Measurements from ENCODE around the gene TBX1. TPM values are rescaled to one million over a fixed set of nuclear protein-coding genes. Genes with fewer than 3 reads are reported as not detected.

Gene TBX1
- polyA plus RNA-seq, 3 donors = 0.52 to 4.9 (median 1.8) TPM

DNA sequence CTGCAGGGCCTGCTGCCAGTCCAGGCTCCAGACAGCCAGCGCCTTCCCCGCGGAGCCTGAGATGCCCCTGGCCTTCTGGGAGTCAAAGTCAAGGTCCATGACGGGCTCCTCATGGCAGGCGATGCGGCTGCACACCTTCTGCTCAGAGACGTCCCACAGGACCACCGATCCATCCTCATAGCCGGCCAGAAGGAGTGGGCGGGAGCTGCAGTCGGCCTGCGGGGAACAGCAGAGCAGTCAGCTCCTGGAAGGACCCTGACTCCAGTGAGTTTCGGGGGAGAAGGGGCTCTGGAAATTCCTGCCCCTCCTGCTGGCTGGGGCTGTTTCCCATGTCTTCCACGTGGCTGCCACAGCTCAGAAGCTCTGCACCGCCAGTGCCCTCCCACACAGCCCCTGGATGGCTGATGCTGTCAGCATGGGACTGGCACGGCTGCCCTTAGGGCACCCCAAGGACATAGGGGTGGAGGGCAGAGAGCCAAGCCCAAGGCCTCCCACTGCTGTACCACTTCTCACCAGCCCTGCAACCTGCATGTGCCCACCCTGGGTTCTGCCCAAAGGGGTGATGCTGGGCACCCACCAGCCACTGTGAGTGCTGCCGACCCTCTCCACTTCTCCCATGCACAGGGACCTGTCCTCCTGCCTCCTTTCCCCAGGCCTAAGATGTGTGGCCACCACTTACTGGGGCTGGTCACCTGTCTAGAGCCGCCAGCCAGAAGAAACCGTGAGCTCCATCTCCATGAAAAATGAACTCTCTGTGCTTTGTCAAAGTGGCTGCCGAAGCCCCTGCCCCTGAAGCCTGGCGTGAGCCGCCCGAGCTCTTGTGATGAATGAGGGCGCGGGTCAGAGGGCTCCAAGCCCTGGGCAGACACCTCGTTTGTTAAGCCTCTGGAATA, 41.7 kb downstream of the TBX1 start:
- 86 to 89% (median 89%) methylated on average over 22 to 26 of the region's 26 CpGs for WGBS, 3 donors
- no peak overlapping the region for H3K27ac ChIP-seq (ENCODE audit: low read depth, low read length)

DNA sequence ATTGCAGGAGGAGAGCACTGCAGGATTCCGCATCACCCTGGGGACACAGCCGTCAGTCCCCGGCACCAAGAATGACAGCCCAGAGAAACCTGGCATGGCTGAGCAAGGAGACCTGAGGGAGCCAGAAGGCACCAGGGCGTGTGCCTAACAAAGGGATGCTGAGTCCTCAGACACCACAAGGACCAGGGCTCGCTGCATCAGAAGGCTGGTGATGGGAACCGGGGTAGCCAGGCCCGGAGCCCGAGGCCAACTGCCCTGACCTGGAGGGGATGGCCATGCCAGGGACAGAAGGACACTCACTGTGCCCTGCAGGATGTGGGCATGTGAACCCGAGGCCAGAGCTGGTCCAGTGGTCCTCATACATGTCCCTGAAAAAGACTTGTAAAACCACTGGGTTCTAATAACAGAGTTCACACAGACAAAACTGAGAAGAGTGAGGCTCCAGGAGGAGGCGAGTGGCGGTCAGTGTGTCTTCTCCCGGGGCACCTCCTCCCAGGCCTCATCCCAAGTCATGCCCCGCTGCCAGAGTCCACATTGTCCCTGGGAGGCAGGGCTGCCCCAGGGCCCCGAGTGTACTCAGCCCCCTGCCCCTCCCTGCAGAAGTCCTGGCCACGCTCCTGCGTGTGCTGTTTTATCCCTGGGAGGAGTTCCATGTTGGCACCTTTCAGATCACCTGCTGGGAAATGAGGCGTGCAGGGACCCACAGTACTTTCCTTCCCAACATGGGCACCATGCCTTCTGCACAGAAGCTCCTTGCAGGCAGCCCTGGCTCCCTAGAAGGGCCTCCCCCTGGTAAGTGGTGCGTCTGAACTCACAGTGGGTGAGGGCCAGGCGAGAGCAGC, 42.5 kb downstream of the TBX1 start:
- H3K27ac ChIP-seq (ENCODE audit: low read depth, low read length) = no peak overlapping the region
- WGBS, 3 donors = 92 to 97% (median 94%) methylated on average over 19 of the region's 19 CpGs

DNA sequence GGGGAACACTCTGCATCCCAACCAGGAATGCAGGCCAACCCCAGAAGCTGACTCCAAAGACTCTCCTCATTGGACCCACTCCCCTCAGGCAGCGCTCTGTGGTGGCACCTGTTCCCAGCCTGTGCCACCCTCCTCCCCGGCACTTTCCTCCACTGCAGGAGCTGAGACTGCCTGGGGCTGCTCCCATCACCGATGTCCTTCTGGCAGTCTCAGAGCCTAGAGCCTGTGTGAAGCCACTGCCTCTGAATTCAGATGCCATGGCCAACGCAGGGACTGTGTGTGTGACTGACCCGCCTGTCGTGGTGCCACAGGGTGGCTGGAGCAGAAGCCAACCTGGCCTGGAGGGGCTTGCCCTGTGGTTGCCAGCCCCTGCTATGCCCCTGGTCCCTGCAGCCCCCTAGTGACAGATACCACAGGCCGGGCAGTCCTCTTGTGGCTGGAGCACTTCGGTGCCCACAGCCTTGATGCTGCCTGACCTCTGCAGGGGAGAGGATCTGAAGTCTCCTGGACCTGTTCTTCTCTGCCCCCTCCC, 43.2 kb downstream of the TBX1 start:
- 92 to 99% (median 98%) methylated on average over 8 of the region's 8 CpGs for WGBS, 3 donors

DNA sequence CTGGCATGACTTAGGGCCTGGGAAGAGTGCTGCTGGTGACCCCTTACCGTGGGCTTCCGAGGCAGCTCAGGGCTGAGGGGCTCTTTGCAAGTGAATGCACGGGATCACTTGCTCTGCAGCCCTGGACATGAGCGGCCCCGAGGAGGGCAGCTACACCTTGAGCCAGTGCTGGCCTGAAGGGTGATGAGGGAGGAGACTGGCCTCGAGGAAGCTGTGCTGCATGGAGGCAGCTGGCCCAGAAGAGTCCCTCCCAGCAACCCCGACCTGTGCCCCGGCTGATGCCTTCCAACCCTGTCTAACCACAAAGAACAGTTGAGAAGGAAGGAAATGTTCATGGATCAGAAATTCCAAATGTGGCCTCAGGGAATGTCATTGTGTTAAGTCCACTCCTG, 45.2 kb downstream of the TBX1 start:
- H3K27ac ChIP-seq (ENCODE audit: low read depth, low read length) = no peak overlapping the region
- WGBS, 3 donors = 79 to 81% (median 81%) methylated on average over 8 of the region's 8 CpGs

More for the DNA sequence above, 43.2 kb downstream of the TBX1 start:
- no peak overlapping the region for H3K27ac ChIP-seq (ENCODE audit: low read depth, low read length)

DNA sequence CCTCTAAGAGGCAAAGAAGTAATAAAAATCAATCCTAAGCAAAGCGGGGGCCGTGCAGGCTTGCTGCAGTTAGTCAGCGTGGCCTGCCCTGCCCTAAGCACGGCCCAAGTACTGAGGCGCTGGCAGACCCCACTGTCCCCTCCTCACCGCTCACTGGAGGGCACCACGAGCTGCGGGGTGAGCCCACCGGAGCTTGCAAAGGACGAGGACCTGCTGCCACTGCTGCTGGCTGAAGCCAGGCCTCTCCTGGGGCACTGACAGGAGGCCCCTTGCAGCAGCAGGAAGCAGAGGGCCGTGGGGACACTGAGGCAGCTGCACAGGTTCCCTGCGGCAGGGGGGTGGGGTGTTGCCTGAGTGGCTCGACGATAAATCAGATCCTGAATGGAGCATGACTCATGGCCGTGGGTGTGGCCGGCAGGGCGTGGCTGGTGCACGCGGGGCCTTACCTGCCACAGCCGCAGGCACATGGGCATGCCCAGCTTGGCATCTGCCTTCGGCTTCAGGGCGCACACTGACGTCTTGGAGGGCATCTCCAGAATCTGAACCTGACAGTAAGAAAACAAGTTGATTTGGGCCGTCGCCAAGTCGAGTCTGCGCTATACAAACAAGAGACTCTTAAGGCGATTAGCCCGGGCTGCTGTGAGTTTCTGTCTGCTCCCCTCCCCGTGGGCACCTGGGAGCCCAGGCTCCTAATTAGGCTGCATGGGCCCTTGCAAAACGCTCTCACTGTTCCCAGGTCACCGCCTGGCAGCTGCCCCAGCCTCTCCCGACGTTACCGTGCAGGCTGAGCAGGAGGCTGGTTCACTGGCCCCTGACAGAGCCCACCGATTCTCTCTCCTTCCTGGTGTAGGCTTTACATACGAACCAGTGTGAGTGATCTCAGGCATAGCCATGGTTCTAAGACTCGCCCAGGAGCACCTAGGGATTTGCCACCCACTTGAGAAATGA, 45.9 kb downstream of the TBX1 start:
- WGBS, 3 donors = 70 to 74% (median 73%) methylated on average over 37 to 38 of the region's 38 CpGs
- H3K27ac ChIP-seq (ENCODE audit: low read depth, low read length) = no peak overlapping the region

DNA sequence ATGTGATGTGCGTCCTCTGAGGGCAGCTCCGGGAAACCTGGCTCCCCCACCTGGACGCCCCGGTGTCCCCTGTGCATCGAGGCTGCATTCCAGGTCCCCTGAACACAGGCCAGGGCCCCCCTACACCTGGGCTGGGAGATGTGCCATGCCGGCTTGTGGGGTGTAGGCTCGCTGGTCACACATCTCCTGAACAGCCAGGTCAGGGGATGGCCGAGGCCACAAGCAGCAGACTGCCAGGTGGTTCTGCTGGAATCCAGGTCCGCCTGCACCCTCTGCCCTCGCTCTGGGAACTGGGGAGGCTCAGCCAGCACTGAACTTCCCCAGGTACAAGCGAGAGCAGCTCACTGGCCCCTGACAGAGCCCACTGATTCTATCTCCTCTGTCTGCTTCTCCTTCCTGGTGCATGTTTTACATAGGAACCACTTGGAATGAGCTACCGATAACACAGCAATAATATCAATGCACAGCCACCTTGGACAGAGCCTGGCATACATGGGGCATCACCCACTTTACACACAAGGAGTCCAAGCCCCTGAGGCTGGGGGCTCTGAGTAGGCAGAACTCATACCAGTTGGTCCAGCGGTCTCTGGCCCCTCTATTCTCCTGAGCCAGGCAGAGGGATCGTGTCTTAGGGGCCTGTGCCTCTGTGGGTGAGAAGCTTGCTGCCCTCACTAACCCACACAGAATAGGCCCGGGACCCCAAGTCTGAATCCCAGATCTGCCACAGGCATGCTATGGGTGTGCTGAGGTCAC, 46.8 kb downstream of the TBX1 start:
- WGBS, 3 donors = 95 to 96% (median 95%) methylated on average over 15 of the region's 15 CpGs
- no peak overlapping the region for H3K27ac ChIP-seq (ENCODE audit: low read depth, low read length)

DNA sequence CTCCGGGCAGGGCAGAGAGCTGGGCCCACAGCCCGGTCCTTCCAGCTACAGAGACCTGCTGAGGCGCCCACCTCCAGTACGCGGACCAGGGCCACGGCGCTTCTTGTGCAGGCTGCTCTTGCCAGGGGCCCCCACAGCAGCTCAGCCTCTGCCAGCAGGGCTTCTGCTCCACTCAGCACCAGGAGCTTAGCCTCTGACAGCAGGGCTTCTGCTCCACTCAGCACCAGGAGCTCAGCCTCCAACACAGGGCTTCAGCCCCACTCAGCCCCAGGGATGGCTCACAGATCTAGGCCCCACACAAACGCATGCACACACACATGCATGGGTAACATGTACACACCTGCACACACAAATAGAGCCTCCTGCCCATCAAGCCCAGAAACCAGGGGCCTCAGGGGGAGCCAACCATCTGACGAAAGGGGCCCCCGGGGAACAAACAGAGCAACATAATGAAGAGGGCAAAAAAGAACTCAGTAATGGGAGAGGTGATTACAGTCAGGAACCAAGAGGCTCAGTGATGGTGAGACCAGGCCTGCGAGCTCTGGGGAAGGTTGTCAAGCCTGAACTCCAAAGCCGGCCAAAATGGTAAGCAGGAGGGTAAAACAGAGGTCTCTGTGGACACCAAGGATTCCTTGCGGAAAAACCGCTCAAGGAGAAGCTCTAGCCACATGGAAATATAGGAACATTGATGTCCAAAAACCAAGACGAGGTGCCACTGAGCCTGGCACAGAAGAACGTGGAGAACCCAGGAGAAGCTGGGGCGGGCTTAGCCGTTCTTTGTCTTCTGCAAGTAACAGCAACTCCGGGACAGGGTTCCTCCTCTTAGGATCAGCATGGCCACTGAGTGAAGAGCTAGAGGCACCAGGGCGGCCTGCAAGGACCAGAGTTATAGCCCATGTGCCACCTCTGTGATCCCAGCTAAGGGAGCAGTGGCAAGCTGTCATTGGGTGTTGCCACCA, 47.6 kb downstream of the TBX1 start:
- no peak overlapping the region for H3K27ac ChIP-seq (ENCODE audit: low read depth, low read length)
- WGBS, 3 donors = 94 to 95% (median 94%) methylated on average over 20 of the region's 20 CpGs

DNA sequence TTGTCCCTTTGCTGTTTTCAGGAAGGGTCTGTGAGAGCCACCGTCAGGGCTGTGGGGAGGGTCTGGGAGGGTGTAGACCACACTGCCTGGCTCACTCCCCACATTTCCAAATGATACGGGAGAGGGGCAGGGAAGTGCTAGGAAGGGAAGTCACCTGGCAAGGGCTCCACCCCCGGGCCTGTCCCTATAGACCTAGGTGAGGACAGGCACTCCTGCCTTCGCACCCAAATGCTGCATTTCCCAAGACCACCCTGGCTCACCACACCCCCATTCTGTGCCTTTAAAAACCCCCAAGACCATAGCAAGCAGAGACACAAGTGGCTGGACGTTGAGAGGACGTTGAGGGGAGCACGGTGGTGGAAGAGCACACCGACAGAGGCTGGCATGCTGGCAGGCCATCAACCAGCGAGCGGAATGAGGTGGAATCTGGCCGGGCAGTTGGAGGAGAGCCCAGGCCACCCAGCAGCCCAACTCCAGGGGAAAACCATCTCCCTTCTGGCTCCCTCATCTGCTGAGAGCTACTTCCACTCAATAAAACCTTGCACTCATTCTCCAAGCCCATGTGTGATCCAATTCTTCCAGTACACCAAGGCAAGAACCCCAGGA, 48.4 kb downstream of the TBX1 start:
- H3K27ac ChIP-seq (ENCODE audit: low read depth, low read length) = no peak overlapping the region
- WGBS, 3 donors = 74 to 88% (median 86%) methylated on average over 11 of the region's 11 CpGs

DNA sequence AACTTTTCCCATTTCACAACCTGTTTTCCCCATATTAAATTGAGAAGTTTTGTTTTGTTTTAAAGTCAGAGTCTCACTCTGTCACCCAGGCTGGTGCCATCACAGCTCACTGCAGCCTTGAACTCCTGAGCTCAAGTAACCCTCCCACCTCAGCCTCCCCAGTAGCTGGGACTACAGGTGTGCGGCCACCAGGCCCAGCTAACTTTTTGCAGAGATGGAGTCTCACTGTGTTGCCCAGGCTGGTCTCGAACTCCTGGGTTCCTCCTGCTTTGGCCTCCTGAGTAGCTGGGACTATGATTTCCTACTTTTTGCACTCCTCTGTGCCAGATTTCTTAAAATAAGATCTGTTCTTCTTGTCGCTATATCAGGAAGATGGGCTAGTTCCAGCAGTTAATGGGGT, 49.2 kb downstream of the TBX1 start:
- WGBS, 3 donors = 92 to 98% (median 96%) methylated on average over 3 of the region's 3 CpGs
- H3K27ac ChIP-seq (ENCODE audit: low read depth, low read length) = no peak overlapping the region

DNA sequence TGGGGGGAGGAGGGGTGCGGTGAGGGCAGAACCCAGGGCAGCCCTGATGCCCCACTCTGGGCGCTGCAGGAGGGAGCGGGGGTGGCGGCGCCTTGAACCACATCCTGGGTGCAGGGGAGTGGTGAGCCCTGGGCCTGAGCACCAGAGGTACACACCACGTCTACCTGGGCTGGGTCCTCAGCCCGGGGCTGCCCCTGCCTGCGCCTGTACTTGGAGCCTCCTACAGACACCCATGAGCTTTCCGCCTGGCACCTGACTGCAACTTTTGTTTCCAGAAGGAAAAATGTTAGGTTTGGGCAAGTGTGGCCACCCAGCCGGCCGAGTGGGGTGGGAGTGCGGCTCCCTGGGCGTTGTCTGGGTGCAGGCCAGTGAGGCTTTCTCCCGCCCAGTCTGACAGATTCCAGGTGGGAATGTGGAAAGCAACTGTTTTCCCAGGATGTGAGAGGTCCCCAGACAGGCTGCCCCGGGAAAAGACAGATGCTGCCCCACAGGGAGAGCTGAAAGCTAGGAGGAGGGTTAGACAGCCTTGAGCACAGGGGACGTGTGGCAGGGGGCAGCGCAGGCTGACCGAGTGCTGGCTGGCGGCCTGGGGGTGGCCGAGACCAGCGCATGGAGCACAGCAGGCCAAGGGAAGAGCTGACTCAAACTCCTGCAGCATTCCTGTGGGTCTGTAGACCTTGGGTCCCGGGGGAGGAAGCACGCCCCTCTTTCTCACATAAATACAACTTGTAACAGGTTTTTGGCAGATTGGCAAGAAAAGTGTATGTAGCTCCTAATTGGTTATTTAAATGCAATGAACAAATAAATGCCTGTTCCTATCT, 50.0 kb downstream of the TBX1 start:
- 78 to 85% (median 81%) methylated on average over 19 to 23 of the region's 23 CpGs for WGBS, 3 donors

DNA sequence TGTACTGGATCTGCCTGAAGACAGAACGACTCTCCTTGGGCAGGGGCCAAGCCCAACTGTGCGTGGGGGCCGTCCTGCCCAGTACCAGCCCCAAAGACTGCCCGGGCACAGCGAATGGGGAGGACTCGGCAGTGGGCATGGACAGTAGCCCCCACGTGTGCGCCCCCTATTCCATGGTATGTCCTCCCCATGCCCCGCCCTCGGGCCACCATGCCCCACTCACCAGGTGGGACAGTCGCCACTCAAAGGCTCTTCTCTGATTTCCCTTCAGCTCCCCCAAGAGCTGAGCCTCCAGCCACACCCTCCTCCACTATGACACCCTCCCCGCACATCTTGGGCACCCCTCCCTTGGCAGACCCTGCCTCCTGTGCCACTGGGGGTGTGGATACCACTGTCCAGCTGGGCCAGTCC, 50.6 kb downstream of the TBX1 start:
- 76 to 86% (median 83%) methylated on average over 12 of the region's 12 CpGs for WGBS, 3 donors
- H3K27ac ChIP-seq (ENCODE audit: low read depth, low read length) = no peak overlapping the region

More for the DNA sequence above, 50.0 kb downstream of the TBX1 start:
- H3K27ac ChIP-seq (ENCODE audit: low read depth, low read length) = no peak overlapping the region

DNA sequence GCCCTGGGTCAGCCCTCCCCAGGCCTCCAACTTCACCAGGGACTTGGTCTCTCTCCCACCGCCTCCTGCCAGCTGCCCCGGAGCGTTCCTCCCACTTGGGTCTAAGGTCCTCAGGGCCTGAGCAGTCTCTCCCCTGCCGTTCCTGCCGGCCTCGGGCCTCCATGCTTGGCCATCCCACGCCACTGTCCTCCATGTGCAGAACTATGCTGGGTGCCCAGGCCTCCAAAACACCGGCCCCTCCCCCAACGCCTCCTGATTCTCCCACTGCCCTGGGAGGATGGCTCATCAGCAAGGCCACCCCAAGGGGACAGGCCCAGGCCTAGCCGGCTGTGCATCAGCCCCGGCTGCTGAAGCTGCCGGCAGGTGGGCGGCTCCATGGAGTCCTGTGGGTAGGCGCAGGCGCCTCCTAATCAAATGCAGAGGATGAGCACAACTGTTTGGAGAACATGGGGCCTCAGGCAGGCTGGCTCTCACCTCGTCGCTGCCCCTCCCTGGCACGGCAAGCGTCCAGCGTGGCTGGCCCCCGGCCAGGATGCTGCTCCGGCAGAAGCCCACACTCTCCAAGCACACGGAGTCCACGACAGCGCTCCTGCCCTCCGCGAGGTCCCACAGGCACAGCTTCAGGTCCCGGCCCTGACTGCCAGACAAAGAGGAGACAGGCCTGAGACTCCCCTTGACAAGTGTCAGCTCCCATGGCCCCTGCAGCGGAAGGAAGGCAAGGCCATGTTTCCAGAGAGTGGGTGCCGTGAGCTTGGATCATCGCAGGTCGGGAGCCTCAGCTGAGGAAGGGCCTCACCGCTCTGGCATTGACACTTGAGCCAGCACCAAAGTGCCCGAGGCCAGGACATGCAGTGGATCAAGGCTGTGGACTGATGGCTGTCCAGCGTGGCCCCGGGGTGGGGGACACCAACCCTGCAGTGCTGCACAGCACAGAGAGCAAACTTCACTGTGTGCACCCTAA, 51.5 kb downstream of the TBX1 start:
- 89 to 92% (median 92%) methylated on average over 36 of the region's 36 CpGs for WGBS, 3 donors
- no peak overlapping the region for H3K27ac ChIP-seq (ENCODE audit: low read depth, low read length)

DNA sequence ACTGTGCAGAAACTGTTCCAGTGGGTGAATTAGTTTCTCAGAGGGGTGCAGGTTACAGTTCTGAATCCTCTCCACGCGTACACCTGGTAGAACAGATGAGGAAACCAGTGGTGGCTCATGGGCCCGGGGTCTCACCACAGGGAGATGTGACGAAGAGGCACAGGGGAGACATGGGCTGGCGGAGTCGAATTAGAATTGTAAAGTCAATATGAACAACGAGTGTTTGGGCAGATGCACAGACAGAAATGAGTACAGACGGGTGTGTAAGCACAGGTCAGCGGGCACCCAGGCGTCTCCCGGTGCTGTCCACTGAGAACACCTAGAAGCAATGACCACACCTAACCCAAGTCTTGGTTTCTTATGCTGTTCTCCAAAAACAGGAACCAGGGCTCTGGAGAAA, 52.3 kb downstream of the TBX1 start:
- 96 to 97% (median 97%) methylated on average over 11 of the region's 11 CpGs for WGBS, 3 donors
- no peak overlapping the region for H3K27ac ChIP-seq (ENCODE audit: low read depth, low read length)

DNA sequence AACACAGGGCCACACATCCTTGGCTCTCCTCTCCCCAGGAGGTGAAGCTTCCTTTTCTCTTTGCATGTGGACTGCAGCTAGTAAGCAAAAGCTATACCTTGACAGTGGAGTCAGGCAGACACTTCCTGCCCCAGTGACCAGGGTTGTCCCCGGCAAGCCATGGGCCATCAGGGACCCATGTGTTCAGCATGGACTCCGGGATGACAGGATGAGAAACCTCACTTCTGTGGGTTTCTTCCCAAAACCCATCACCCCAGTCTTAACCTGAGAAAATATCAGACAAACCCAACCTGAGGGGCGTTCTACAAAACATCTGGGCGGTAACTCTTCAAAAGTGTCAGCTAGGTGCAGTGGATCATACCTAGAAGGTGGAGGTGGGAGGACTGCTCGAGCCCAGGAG, 53.9 kb downstream of the TBX1 start:
- no peak overlapping the region for H3K27ac ChIP-seq (ENCODE audit: low read depth, low read length)
- WGBS, 3 donors = 91 to 98% (median 93%) methylated on average over 5 of the region's 5 CpGs

Measured in adipose tissue (tissue), 3 donors.